ENCODE measurements around the gene KMT2C.
"Not testable (repeated sequence)": the region's sequence is repeated elsewhere in the genome, so short reads cannot be mapped to it uniquely, and the experiment has no call there.

Gene KMT2C

DNA sequence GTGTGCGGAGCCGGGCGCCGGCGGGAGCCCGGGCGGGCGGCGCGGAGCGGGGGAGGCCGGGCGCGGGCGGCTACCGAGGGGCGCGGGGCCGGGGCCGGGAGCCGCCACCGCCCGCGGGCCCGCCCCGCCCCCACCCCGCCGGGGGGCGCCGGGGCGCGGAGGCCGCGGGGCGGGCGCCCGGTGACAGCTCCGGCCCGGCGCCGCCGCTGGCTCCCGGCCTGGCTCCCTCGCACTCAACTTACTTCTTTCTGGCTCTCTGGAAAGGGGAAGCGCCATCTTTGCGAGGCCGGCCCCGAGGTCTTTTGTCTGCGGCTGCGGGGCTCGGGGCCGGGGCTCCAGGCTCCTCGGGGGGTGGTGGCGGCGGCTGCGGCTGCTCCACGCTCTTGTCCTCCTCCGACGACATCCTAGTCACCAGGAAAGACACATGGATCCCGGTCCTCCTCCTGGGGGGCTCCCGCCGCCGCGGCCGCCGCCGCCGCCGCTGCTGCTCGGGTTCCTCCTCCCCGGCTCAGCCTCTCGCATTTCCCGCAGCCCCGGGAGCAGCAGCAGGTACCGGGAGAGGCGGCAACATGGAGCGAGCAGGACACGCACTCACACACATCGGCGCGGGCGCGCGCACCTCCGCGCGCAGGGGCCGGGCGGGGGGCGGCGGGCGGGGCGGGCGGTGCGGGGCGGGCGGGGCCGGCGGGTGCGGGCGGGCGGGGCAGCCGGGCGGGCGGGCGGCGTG, at the start of gene KMT2C:
TSS of gene KMT2C (minus strand) at position 620 of the 727 bp plus-strand sequence. CDS start at position 403, 217 bp downstream.
- peak; percentile 37 for DNase-seq

DNA sequence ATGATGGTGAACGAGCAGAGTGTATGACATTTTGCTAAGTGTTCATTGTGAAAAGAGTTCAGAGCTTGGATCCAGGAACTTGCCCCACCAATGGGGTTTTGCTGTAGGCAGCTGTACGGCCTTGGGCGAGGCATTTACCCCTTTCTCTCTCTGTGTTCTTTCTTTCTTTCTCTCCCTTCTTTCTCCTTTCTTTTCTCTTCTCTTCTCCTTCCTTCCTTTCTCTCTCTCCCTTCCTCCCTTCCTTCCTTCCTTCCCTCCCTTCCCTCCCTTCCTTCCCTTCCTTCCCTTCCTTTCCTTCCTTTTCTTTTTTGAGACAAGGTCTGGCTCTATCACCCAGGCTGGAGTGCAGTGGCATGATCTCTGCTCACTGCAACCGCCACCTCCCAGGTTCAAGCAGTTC, 45.3 kb upstream of the KMT2C start:
- no peak for DNase-seq

DNA sequence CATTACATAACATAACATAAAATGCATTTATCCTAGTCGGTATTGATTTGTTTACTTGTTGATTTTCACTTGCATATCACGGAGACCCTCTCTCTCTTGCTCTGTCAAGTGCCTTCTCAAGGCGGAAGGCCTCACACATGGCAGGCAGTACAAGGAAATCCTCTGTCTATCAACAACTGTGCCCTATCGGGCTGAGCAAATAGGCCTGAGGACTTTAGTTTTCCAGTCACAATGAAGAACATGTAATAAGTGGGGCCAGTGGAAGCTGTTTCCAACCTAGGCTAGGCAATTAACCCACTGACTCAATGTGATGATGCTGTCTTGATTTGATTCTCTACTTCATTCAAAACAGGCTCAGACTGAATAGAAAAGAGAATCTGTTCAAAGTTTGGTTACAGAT, 44.9 kb upstream of the KMT2C start:
- no peak for DNase-seq

DNA sequence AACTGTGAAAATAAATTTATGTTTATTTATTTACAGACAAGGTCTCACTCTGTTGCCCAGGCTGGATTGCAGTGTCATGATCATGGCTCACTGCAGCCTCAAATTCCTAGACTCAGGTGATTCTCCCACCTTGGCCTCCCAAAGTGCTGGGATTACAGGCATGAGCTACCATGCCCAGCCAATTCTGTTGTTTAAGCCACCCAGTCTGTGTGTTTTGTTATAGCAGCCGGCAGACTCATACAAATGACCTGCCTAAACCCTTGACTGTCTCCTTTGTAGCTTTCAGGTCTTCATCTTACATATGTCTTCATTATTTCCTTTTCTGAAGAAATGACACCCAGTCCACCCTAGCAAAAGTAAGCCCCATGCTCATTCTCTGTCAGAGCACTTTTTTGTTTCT, 43.8 kb upstream of the KMT2C start:
- DNase-seq: no peak

DNA sequence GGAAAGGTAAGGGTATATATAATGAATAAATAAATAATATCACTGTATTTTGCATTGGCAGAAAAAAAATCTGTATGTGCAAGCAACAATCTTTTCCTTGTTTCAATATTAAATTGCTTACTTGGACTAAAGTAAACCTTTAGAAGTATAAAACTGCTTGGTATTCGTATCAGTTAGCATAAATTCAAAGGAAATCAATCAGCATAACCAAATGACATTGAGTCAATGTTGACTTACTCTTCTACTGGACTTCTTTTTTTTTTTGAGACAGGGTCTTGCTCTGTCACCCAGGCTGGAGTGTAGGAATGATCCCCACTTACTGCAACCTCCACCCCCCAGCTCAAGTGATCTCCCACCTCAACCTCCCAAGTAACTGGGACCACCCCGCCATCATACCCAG, 42.3 kb upstream of the KMT2C start:
- DNase-seq: no peak

DNA sequence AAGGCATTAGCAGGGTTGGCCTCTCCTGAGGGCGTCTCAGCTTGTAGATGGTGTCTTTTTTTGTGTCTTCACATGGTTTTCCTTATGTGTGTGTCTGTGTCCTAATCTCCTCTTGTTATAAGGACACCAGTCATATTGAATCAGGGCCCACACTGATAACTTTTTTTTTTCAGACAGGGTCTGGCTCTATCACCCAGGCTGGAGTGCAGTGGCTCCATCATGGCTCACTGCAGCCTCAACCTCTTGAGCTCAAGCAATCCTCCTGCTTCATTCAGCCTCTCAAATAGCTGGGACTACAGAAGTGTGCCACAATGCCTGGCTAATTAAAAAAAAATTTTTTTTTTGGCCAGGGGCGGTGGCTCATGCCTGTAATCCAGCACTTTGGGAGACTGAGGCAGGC, 41.3 kb upstream of the KMT2C start:
- no peak for DNase-seq

DNA sequence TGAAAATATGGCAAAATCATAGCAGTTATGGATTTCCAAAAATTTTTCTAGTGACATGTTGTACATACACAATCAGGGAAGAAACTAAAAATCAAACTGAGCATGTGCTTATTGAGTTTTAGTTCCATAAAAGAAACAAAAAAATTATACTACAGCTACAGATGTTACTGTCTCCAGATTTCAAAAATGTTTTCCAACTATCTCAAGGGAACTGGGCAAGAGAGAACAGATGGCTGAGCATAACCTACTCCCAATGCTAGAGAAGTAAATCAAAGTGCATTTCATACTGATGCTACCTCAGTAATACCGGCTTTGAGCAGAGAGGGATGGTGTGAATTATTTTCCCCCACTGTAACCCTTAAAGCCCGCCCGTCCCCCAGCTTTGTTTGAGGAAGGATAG, 40.7 kb upstream of the KMT2C start:
- DNase-seq: no peak

DNA sequence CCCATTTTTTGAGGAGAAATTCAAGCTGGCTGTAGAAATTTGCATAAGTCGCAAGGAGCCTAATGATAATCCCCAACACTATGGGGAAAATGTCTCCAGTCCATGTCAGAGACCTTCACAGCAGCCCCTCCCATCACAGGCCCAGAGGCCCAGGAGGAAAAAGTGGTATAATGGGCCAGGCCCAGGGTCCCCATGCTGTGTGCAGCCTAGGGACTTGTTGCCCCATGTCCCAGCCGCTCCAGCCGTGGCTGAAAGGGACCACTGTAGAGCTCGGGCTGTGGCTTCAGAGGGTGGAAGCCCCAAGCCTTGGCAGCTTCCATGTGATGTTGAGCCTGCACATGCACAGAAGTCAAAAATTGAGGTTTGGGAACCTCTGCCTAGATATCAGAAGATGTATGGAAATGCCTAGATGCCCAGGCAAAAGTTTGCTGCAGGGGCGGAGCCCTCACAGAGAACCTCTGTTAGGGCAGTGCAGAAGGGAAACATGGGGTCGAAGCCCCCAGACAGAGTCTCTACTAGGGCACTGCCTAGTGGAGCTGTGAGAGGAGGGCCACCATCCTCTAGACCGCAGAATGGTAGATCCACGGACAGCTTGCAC, 35.3 kb upstream of the KMT2C start:
- DNase-seq: not testable (repeated sequence)

DNA sequence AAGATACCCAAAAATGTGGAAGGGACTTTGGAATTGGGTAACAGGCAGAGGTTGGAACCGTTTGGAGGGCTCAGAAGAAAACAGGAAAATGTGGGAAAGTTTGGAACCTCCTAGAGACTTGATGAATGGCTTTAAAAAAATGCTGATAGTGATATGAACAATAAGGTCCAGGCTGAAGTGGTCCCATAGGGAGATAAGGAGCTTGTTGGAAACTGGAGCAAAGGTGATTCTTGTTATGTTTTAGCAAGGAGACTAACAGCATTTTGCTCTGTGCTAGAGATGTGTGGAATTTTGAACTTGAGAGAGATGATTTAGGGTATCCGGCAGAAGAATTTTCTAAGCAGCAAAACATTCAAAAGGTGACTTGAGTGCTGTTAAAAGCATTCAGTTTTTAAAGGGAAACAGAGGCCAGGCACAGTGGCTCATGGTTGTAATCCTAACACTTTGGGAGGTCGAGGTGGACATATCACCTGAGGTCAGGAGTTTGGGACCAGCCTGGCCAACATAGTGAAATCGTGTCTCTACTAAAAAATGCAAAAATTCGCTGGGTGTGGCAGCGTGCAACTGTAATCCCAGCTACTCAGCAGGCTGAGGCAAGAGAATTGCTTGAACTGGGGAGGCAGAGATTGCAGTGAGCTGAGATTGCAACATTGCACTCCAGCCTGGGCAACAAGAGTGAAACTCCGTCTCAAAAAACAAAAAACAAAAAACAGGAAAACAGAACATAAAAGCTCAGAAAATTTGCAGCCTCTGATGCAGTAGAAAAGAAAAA, 34.6 kb upstream of the KMT2C start:
- DNase-seq: not testable (repeated sequence)

DNA sequence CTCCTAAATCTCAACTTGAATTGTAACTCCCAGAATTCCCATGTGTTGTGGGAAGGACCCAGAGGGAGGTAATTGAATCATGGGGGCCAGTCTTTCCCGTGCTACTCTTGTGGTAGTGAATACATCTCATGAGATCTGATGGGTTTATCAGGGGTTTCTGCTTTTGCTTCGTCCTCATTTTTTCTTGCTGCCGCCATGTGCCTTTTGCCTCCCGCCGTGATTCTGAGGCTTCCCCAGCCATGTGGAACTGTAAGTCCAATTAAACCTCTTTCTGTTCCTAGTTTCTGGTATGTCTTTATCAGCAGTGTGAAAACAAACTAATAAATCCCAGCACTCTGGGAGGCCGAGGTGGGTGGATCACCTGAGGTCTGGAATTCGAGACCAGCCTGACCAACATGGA, 33.8 kb upstream of the KMT2C start:
- not testable (repeated sequence) for DNase-seq

DNA sequence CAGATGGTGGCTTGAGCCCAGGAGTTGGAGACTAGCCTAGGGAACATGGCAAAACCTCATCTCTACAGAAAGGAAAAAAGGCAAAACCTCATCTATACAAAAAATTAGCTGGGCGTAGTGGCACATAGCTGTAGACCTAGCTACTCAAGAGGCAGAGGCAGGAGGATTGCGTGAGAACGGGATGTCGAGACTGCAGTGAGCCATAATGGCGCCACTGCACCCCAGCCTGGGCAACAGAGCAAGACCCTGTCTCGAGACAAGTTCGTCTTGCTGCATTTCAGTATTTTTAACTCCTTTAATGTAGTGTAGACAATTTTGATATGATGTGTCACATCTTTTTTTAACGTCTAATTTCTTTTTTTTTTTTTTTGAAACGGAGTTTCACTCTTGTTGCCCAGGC, 31.4 kb upstream of the KMT2C start:
- no peak for DNase-seq

DNA sequence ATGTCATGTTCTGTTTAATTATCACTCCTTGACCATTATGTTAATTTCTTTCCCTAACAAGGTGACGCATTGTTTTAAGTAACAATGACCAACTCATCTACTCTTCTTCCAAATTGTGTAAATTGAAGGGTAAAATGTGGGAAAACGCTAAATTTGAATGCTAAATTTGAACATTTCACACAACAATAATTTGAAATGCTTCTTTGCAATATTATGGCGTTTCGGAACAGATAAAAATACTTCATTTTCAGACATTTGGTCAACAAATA, 29.2 kb upstream of the KMT2C start:
- no peak for DNase-seq

DNA sequence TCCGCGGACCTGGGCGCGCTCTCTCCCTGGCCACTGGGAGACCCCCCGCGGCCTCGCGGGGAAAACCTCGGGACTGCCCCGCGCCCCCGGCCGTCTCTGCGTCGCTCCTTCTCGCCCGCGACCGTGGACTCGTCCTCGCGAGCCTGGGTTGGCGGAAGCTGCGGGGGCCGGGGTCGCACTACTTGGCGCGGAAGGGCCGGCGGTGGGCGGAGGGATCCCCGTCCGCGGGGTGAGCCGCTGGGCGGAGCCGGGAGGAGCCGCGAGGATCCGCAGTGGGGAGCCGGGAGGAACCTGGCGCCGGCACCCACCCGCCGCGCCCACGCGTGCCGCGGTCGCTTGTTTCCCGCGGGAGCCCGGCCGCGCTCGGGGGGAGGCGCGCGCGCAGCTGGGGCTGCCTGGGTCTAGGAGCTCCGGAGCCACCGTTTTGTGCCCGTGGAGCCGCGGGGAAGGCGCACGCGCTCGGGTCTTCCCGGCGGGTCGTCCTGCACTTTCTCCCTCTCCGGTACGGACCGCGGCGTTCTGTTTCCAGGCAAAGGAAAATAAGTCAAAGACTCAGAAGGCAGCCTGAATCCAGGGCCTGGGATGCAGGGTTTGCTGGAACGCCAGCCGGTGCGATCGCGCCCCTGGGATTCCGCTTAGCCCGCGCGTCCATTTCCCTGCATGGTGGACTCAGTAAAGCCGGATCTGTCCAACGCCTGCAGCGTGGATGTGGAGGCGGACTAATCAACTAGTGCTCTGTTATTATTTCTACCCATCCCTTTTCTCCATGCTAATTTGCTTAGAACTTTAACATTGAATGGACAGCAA, 28.7 kb upstream of the KMT2C start:
- peak; percentile 55 for DNase-seq

DNA sequence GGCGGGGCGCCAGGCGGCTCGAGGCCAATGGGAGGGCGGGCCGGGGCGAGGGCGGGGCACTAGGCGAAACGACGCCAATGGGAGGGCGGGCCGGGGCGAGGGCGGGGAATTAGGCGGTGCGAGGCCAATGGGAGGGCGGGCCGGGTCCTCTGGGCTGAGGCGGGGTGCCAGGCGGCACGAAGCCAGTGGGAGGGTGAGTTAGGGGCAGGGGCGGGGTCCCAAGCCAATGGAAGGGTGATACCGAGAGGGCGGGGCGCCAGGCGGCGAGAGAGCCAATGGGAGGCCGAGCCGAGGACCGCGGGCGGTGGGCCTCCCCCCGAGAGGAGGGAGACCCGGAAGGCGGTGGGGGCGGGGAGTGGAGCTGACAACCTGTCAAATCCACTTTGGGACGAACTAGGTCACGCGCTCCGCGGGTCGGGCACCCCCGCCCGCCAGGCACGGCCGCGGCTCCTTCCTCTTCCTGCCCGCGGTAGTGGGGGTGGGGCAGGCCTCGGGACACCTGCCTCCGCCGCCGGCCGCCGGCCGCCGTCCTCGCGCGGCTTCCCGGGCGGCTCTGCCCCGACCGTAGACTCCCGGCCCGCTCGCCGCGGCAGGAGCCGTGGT, 28.0 kb upstream of the KMT2C start:
- peak; percentile 100 for DNase-seq

DNA sequence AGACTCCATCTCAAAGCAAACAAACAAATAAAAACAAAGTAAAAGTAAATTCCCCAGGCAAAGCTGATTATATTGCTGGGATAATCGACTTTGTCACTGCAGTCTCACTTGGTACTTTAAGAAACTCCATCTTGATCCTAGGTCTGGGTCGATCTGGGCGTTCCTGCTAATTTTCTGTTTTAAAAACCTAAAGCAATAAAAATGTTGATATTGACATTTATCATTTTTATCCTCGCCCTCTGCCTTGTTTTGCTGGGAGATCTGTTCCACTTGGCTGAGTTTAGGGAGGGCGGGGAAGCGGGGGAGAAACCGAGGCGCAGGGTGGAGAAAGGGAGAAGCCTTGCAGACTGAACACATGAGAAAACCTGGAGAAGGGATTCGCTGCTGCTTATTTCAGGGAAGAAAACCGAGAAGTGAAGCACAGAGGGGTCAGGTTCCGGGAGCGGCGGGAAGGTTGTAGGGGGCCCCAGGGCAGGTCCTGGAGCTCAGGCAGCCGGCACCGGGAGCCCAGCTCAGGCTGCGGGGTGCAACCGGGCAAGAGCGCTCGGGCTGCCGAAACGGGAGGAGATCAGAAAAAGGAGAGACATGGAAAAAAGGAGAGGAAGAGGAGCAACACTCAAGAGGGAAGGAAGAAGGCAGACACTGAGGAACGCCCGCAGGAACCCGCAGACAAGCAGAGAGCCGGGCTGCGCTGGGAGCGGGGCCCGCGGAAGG, 27.3 kb upstream of the KMT2C start:
- no peak for DNase-seq

DNA sequence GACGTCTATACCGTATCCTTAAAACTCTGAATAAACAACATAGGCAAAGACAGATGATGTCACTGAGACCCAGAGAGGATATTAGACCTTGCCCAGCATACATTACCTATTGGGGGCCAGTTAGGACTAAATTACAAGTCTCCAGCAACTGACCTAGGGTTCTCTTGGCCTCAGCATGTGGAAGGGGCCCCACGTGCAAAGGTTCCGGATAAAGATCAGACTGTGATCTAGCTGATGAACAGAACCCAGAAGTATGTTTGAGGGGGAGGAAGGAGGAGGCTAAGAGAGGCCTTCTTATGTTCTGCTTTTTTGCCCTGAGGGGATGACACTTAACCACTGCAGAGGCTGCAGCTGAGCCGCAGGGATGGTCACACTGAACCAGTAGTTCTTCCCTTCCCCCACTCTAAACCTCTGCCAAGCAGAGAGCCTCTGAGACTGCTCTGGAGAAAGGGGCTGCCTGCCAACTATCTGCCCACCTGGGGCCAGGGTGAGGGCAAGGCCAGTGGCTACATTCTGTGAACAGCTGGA, 24.0 kb upstream of the KMT2C start:
- no peak for DNase-seq

DNA sequence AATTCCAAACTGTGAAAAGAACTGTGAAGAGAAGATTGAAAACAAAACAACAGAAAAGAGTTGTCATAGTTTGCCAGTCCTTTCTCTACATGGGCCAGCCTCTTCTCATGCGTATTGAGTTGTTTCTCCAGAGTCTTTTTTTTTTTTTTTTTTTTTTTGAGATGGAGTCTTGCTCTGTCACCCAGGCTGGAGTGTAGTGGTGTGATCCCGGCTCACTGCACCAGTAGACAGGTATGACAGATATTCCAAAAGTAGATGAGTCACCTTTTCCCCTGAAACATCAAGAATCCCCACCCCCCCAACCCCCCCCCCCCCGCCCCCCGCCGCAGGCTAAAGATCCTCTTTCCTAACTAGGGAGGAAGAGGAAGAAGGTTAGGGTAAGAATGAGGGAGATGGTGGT, 15.6 kb upstream of the KMT2C start:
- DNase-seq: no peak

DNA sequence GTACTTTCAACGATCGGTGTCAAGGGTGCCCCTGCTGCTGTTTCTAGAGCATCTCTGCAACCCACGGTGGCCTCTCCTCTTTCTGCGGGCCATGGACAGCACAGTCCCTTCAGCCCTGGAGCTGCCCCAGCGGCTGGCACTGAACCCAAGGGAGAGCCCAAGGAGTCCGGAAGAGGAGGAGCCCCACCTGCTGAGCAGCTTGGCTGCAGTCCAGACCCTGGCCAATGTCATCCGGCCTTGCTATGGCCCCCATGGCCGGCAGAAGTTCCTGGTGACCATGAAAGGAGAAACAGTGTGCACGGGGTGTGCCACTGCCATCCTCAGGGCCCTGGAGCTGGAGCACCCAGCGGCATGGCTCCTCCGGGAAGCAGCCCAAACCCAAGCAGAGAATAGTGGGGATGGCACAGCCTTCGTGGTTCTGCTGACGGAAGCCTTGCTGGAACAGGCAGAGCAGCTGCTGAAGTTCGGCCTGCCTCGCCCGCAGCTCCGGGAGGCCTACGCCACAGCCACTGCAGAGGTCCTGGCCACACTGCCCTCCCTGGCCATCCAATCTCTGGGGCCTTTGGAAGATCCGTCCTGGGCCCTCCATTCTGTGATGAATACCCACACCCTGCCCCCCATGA, 9.7 kb upstream of the KMT2C start:
- DNase-seq: not testable (repeated sequence)

DNA sequence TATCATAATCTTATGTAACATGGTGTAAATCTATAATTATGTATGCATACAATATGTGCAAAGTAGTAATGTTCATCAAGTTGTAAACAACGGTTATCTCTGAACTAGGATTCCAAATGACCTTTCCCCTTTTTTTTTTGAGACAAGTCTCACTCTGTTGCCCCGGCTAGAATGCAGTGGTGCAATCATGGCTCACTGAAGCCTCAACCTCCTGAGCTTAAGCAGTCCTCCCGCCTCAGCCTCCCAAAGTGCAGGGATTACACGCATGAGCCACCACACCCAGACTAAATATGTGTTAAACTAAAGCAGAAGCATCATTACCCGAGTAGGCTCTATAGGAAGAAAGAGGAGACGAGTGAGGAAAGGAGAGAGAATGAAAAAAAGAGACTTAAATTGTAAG, 7.8 kb upstream of the KMT2C start:
- no peak for DNase-seq

DNA sequence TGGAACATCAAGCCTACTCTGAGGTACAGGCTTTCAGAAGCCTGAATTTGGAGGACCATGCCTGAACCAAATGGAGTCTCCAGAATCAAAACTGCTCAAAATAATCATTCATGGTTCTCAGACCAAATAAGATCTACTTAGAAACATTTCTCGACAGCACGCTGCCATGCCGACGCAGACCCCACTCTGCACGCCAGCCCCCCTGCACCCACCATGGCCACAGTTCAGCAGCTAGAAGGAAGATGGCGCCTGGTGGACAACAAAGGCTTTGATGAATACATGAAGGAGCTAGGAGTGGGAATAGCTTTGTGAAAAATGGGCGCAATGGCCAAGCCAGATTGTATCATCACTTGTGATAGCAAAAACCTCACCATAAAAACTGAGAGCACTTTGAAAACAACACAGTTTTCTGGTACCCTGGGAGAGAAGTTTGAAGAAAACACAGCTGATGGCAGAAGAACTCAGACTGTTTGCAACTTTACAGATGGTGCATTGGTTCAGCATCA, 6.6 kb upstream of the KMT2C start:
- DNase-seq: no peak

DNA sequence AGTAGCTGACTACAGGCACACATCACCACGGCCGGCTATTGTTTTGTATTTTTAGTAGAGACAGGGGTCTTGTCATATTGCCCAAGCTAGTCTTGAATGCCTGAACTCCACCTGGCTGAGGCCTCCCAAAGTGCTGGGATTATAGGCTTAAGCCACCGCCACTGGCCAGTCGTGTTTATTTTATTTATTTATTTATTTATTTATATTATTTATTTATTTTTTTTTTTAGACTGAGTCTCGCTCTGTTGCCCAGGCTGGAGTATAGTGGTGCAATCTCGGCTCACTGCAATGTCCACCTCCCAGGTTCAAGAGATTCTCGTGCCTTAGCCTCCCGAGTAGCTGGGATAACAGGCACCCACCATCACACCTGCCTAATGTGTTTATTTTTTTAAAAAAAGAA, 6.0 kb upstream of the KMT2C start:
- not testable (repeated sequence) for DNase-seq

Measured in activated gamma-delta T cell treated with Interleukin-2 at 50 U/mL for 16 hours (primary cell).